Measurements from ENCODE around the gene ADORA3. TPM values are rescaled to one million over a fixed set of nuclear protein-coding genes. Genes with fewer than 3 reads are reported as not detected.

The ADORA3 gene
- total RNA-seq, 1 experiment from 2014 or later, result 0.15 TPM

GRCh38 chr1:111513410-111514020 lies 10.1 kb upstream of the ADORA3 start (continued):
- TF ChIP-seq CTCF (IDR thresholded peaks at IDR 0.05), result no peak
- TF ChIP-seq ZNF281 (CRISPR knock-in tag; IDR thresholded peaks at IDR 0.05), result no peak
- no peak for TF ChIP-seq NFYB (CRISPR knock-in tag; conservative IDR thresholded peaks at IDR 0.05; ENCODE audit: low read depth)
- no peak for TF ChIP-seq JAZF1 (CRISPR knock-in tag; IDR thresholded peaks at IDR 0.05)

- H3K9me3 Mint-ChIP-seq, result no peaks in the 10 kb centered on the region
- ATAC-seq (no peak), DNase-seq (ENCODE audit: low spot score) (no peak)
- TF ChIP-seq CDX4 (CRISPR knock-in tag; IDR thresholded peaks at IDR 0.05; ENCODE audit: borderline replicate concordance), result no peak
- TF ChIP-seq RELA (CRISPR knock-in tag; IDR thresholded peaks at IDR 0.05; ENCODE audit: borderline replicate concordance), result no peak
- no peak for TF ChIP-seq CREM (CRISPR knock-in tag; IDR thresholded peaks at IDR 0.05)
- TF ChIP-seq ZSCAN18 (CRISPR knock-in tag; IDR thresholded peaks at IDR 0.05), result no peak
- TF ChIP-seq ESRRA (CRISPR knock-in tag; IDR thresholded peaks at IDR 0.05; ENCODE audit: borderline replicate concordance), result no peak
- TF ChIP-seq ATF1 (CRISPR knock-in tag; IDR thresholded peaks at IDR 0.05), result no peak
- no peak for TF ChIP-seq SOX15 (CRISPR knock-in tag; IDR thresholded peaks at IDR 0.05)
- H3K4me1 Mint-ChIP-seq, result peaks cover 18% of the 10 kb centered on the region
- peaks cover 10% of the 10 kb centered on the region for H3K27me3 Mint-ChIP-seq (ENCODE audit: low read depth)
- CTCF ChIA-PET, result no interaction called here
- no peak overlapping the region for H3K4me3 Mint-ChIP-seq
- POLR2A ChIA-PET, result no interaction called here
- H3K27ac Mint-ChIP-seq, result no peak overlapping the region
- H3K36me3 Mint-ChIP-seq, result no peaks in the 10 kb centered on the region
These were observed 9.5 kb upstream of the ADORA3 start for GRCh38 chr1:111512931-111513330.

GRCh38 chr1:111512132-111512889 lies 8.9 kb upstream of the ADORA3 start:
- POLR2A ChIA-PET, result no interaction called here
- ATAC-seq (no peak), DNase-seq (ENCODE audit: low spot score) (no peak)
- Mint-ChIP-seq H3K36me3 (no peaks in the 10 kb centered on the region), H3K9me3 (no peaks in the 10 kb centered on the region), H3K27ac (no peak overlapping the region), H3K27me3 (ENCODE audit: low read depth) (peaks cover 9% of the 10 kb centered on the region), H3K4me1 (peaks cover 18% of the 10 kb centered on the region), H3K4me3 (no peak overlapping the region)
- no peak for TF ChIP-seq FOXK1 (CRISPR knock-in tag; IDR thresholded peaks at IDR 0.05)
- TF ChIP-seq TCF7 (CRISPR knock-in tag; IDR thresholded peaks at IDR 0.05; ENCODE audit: low read depth), result no peak
- TF ChIP-seq ATF2 (CRISPR knock-in tag; IDR thresholded peaks at IDR 0.05; ENCODE audit: borderline replicate concordance, low read depth), result no peak
- no peak for TF ChIP-seq MYBL2 (CRISPR knock-in tag; IDR thresholded peaks at IDR 0.05)
- no peak for TF ChIP-seq ZNF263 (CRISPR knock-in tag; IDR thresholded peaks at IDR 0.05; ENCODE audit: low read depth)
- no peak for TF ChIP-seq OVOL2 (CRISPR knock-in tag; IDR thresholded peaks at IDR 0.05; ENCODE audit: borderline replicate concordance)
- TF ChIP-seq ZNF425 (CRISPR knock-in tag; conservative IDR thresholded peaks at IDR 0.05), result no peak
- TF ChIP-seq SOX15 (CRISPR knock-in tag; IDR thresholded peaks at IDR 0.05), result no peak
- no peak for TF ChIP-seq NFATC4 (CRISPR knock-in tag; IDR thresholded peaks at IDR 0.05)
- TF ChIP-seq EMX1 (CRISPR knock-in tag; IDR thresholded peaks at IDR 0.05), result no peak
- TF ChIP-seq CREB1 (CRISPR knock-in tag; IDR thresholded peaks at IDR 0.05), result no peak
- no peak for TF ChIP-seq NR3C1 (CRISPR knock-in tag; conservative IDR thresholded peaks at IDR 0.05; ENCODE audit: low read depth)
- CTCF ChIA-PET, result interaction anchor here (0.7 kb wide), 1 partner anchor 130 kb away, joined by 3 read pairs; no protein-coding TSS in a partner anchor
